ENCODE measurements around the gene SRRM4. TPM values are rescaled to one million over a fixed set of nuclear protein-coding genes. Genes with fewer than 3 reads are reported as not detected.

The SRRM4 gene
- polyA plus RNA-seq, 3 donors, result not detected

GRCh38 chr12:119090276-119090675 is 108.9 kb downstream of the SRRM4 start:
- Mint-ChIP-seq H3K4me1 (no peaks in the 10 kb centered on the region), H3K27ac (no peak overlapping the region), H3K9me3 (no peaks in the 10 kb centered on the region), H3K36me3 (no peaks in the 10 kb centered on the region), H3K4me3 (no peak overlapping the region), H3K27me3 (ENCODE audit: low read depth in 3 of 3) (peaks cover 2 to 7% (median 4%) of the 10 kb centered on the region in 3 donors)
- no CpG with 5 or more reads among the region's 1 CpG for WGBS (ENCODE audit: insufficient coverage)
- Histone ChIP-seq H3K9ac (ENCODE audit: insufficient read depth, low read length, poor library complexity, severe bottlenecking) (no peak overlapping the region), H4K20me1 (ENCODE audit: insufficient read depth, low read length) (no peaks in the 10 kb centered on the region), H2AFZ (ENCODE audit: insufficient read depth, low read depth, low read length, poor library complexity, severe bottlenecking) (no peak overlapping the region), H3K36me3 (replicated peaks in 1 of 2; ENCODE audit: control insufficient read depth in 1 of 2, insufficient read depth in 2 of 2, low read length in 2 of 2) (no peaks in the 10 kb centered on the region), H3K4me2 (replicated peaks; ENCODE audit: extremely low read depth, low read length, poor library complexity, severe bottlenecking) (no peak overlapping the region), H3K27me3 (ENCODE audit: control insufficient read depth in 2 of 2, insufficient read depth in 2 of 2, low read length in 2 of 2) (no peaks in the 10 kb centered on the region), H3K27ac (ENCODE audit: low read depth in 1 of 2, low read length in 2 of 2) (no peak overlapping the region), H3K9me3 (replicated peaks in 1 of 2; ENCODE audit: control insufficient read depth in 1 of 2, insufficient read depth in 1 of 2, low read length in 2 of 2) (no peaks in the 10 kb centered on the region), H3K4me3 (replicated peaks in 1 of 3; ENCODE audit: low read depth in 2 of 3, low read length in 3 of 3) (no peak overlapping the region), H3K4me1 (ENCODE audit: control insufficient read depth in 1 of 2, insufficient read depth in 2 of 2, low read length in 2 of 2) (no peaks in the 10 kb centered on the region), H3K79me2 (ENCODE audit: insufficient read depth, low read length) (no peaks in the 10 kb centered on the region)
- DNase-seq, result no peak
- intact Hi-C loops (cut with micrococcal nuclease), result no loop called here
- no peak for TF ChIP-seq CTCF (IDR thresholded peaks at IDR 0.05)

- Mint-ChIP-seq H3K36me3 (no peaks in the 10 kb centered on the region), H3K27ac (no peak overlapping the region), H3K9me3 (no peaks in the 10 kb centered on the region), H3K27me3 (ENCODE audit: low read depth in 3 of 3) (peaks cover 2 to 7% (median 4%) of the 10 kb centered on the region in 3 donors), H3K4me1 (no peaks in the 10 kb centered on the region), H3K4me3 (no peak overlapping the region)
- no peak overlapping the region for H3K4me3 ChIP-seq (replicated peaks in 1 of 3; ENCODE audit: low read depth in 2 of 3, low read length in 3 of 3)
- H2AFZ ChIP-seq (ENCODE audit: insufficient read depth, low read depth, low read length, poor library complexity, severe bottlenecking), result no peak overlapping the region
- no CpG with 5 or more reads among the region's 3 CpGs for WGBS (ENCODE audit: insufficient coverage)
- DNase-seq, result no peak
- H3K4me2 ChIP-seq (replicated peaks; ENCODE audit: extremely low read depth, low read length, poor library complexity, severe bottlenecking), result no peak overlapping the region
- H4K20me1 ChIP-seq (ENCODE audit: insufficient read depth, low read length), result no peaks in the 10 kb centered on the region
- H3K36me3 ChIP-seq (replicated peaks in 1 of 2; ENCODE audit: control insufficient read depth in 1 of 2, insufficient read depth in 2 of 2, low read length in 2 of 2), result no peaks in the 10 kb centered on the region
- H3K79me2 ChIP-seq (ENCODE audit: insufficient read depth, low read length), result no peaks in the 10 kb centered on the region
- H3K27ac ChIP-seq (ENCODE audit: low read depth in 1 of 2, low read length in 2 of 2), result no peak overlapping the region
- no peak overlapping the region for H3K9ac ChIP-seq (ENCODE audit: insufficient read depth, low read length, poor library complexity, severe bottlenecking)
- no peaks in the 10 kb centered on the region for H3K9me3 ChIP-seq (replicated peaks in 1 of 2; ENCODE audit: control insufficient read depth in 1 of 2, insufficient read depth in 1 of 2, low read length in 2 of 2)
- TF ChIP-seq CTCF (IDR thresholded peaks at IDR 0.05), result no peak
- intact Hi-C loops (cut with micrococcal nuclease), result no loop called here
- H3K4me1 ChIP-seq (ENCODE audit: control insufficient read depth in 1 of 2, insufficient read depth in 2 of 2, low read length in 2 of 2), result no peaks in the 10 kb centered on the region
- no peaks in the 10 kb centered on the region for H3K27me3 ChIP-seq (ENCODE audit: control insufficient read depth in 2 of 2, insufficient read depth in 2 of 2, low read length in 2 of 2)
Measured at GRCh38 chr12:119090865-119091264, 109.5 kb downstream of the SRRM4 start.
